ENCODE data around the gene ZSCAN31.

Gene ZSCAN31

DNA sequence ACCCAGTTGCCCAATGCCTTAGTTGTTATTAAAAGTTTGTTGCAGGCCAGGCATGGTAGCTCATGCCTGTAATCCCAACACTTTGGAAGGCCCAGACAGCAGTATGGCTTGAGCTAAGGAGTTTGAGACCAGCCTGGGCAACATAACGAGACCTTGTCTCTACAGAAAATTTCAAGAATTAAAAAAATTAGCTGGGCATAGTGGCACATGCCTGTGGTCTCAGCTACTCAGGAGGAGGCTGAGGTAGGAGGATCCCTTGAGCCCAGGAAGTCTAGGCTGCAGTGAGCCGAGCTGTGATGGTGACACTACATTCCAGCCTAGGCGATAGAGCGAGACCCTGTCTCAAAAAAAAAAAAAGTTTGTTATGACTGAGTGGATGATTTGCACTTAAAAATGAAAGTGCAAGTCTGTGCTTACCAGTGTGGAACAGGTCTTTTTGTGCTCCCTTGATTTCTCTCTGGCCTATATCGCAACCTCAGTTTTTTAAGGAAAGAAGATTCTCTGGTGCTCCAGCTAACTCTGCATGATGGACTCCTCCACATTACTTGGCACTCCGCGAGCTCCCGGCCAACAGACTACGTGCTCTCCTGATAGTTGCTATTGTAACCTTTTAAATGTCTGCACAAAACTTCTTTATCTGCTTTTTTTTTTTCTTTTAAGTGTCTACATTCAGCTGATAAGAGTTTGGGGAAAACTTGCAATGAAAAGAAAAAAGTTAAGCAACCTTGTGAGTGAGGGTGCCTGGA is 35.9 kb upstream of the ZSCAN31 start:
- TF ChIP-seq, protein P1, sequence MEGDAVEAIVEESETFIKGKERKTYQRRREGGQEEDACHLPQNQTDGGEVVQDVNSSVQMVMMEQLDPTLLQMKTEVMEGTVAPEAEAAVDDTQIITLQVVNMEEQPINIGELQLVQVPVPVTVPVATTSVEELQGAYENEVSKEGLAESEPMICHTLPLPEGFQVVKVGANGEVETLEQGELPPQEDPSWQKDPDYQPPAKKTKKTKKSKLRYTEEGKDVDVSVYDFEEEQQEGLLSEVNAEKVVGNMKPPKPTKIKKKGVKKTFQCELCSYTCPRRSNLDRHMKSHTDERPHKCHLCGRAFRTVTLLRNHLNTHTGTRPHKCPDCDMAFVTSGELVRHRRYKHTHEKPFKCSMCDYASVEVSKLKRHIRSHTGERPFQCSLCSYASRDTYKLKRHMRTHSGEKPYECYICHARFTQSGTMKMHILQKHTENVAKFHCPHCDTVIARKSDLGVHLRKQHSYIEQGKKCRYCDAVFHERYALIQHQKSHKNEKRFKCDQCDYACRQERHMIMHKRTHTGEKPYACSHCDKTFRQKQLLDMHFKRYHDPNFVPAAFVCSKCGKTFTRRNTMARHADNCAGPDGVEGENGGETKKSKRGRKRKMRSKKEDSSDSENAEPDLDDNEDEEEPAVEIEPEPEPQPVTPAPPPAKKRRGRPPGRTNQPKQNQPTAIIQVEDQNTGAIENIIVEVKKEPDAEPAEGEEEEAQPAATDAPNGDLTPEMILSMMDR (IDR thresholded peaks at IDR 0.05), result no peak

DNA sequence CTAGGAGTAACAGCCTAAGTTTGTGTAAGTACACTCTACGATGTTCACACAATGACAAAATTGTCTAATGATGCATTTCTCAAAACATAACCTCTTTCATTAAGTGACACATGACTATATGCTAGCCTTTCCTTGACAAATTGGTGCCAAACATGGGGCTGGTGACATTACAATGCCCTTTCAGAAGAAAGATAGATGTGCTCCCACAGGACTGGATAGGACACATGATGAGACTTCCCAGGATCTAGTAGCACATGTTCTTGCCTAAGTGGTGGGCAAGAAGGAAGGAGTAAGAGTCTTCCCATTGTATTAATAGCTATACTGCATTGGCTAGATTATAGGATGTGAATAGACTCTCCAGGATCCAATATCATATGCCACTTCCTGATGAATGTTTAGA is 35.3 kb upstream of the ZSCAN31 start:
- TF ChIP-seq, protein P1 (IDR thresholded peaks at IDR 0.05), result no peak

DNA sequence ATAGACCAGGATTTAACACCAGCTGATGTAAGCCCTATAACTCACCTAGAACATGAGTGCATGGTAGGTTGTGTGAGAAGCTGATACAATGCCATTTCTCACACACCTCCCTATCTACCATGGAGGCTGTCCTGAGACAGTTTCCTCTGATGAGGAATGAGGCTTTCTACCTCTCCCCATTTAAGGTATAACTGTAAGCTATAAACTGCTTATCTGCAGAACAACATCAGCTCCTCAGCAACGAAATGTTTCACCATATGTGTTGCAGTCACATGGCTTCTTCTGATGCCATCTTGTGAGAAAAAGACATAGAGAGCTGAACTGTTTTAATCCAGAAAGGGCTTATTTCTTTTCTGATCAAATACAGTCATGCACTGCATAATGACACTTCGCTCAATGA is 34.5 kb upstream of the ZSCAN31 start:
- TF ChIP-seq, protein P1 (IDR thresholded peaks at IDR 0.05), result no peak

DNA sequence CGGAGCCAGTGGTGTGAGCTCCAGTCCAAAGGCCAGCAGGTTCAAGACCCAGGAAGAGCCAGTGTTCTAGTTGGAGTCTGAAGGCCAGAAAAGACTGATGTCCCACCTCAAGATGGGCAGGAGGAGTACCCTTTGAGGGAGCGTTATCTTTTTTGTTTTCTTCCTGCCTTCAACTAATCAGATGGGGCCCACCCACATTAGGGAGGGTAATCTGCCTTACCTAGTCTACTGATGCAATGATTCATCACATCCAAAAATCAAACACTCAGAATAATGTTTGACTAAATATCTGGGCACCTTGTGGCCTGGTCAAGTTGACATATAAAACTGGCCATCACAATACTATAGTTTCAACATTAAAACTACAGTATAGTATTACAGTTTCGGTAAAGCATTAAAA is 33.5 kb upstream of the ZSCAN31 start:
- TF ChIP-seq, protein P1 (IDR thresholded peaks at IDR 0.05), result no peak

DNA sequence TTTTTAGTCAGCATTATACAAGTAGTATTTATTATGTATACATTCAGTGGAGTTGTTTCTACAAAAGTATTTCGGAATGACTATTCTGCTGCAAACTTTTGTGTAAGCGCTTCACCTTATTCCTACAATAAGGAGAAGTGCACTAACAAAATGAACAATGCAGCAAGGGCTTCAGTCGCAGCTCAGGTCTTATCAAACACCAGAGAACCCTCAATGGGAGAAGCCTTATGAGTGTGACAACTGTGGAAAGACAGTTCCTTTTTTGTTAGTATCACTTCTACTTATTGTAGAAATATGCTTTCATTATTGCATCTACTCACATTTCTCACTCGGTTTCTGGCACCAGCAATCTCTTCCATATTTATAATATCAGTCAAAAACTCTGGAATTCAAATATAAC is 32.6 kb upstream of the ZSCAN31 start:
- TF ChIP-seq, protein P1 (IDR thresholded peaks at IDR 0.05), result no peak

DNA sequence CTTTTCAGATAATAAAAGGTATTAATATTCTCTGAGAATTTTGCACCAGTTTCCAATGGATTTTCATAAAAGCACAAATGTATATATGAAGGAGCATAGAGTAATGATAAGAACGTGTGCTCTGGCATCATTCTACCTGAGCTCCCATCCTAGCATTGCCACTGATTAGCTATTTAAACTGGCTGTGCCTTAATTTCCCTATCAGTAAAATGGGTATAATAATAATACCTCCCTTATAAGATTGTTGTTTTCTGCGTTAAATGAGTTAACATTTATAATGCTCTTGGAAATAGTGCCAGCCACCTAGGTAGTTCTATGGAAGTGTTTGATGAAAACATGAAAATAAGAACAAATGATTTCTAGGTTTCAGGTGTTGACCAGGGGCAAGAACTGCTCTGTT is 25.0 kb upstream of the ZSCAN31 start:
- TF ChIP-seq, protein P1 (IDR thresholded peaks at IDR 0.05), result no peak

DNA sequence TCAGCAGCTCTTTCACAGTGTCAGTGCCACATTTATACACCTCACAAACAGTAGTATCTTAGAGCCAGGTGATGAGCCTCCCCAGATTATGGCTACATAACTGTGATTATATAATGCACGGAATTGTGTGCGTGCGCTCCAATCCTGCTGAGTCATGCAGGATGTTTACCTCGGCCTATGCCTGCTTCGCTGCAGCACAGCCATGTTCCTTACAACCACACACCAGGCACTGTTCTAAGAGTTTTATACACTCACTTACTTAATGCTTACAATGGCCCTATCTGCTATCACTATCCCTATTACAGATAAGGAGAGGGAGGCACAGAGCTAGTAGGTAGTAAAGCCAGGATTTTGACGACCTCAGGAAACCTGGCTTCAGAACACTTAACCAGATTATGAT is 21.1 kb upstream of the ZSCAN31 start:
- TF ChIP-seq, protein P1 (IDR thresholded peaks at IDR 0.05), result no peak

DNA sequence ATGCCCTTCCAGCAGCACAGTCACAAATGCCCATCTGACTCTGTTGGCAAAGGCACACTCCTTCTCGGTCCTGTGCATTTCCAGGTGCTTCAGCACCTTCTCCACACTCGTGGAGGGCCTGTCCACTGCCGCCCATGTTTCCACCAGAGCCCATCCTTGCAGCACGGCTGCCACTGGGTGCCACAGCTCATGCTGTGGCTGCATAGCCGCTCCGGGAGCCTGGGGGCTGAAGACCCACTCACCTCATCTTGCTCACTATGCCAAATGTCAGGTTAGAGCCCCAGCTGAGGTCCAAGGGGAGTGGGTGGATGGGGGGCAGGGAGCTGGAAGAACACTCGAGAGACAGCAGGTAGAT is 20.7 kb upstream of the ZSCAN31 start:
- TF ChIP-seq, protein P1 (IDR thresholded peaks at IDR 0.05), result no peak
